ENCODE data around the gene CA4. TPM values are rescaled to one million over a fixed set of nuclear protein-coding genes. Genes with fewer than 3 reads are reported as not detected.

The CA4 gene
- total and polyA plus RNA-seq, 4 donors, result 0.14 to 0.67 (median 0.44) TPM

GRCh38 chr17:60135951-60136666, 13.7 kb upstream of the CA4 start:
- DNase-seq (ENCODE audit: low spot score), result no peak
- 79% methylated on average over 13 of the region's 13 CpGs for WGBS
- Histone ChIP-seq H3K4me1 (ENCODE audit: control insufficient read depth in 4 of 4, insufficient read depth in 4 of 4, low read length in 3 of 4) (peaks cover 7 to 33% (median 16%) of the 10 kb centered on the region in 4 donors), H3K9ac (ENCODE audit: low read depth in 1 of 2, low read length in 2 of 2) (no peak overlapping the region), H3K9me3 (ENCODE audit: control insufficient read depth in 4 of 4, low read length in 3 of 4) (no peaks in the 10 kb centered on the region), H3K4me3 (ENCODE audit: low read depth in 1 of 3, low read length in 3 of 3) (no peak overlapping the region), H3K36me3 (ENCODE audit: control insufficient read depth in 4 of 4, insufficient read depth in 3 of 4, low read depth in 1 of 4, low read length in 3 of 4) (no peaks in the 10 kb centered on the region), H3K27ac (ENCODE audit: low read depth in 1 of 2, low read length in 2 of 2) (no peak overlapping the region), H3K27me3 (ENCODE audit: control insufficient read depth in 4 of 4, insufficient read depth in 4 of 4, low read length in 3 of 4) (peaks cover 3 to 9% (median 6%) of the 10 kb centered on the region in 4 donors)
- TF ChIP-seq NR2F2 (IDR thresholded peaks at IDR 0.05) (no peak), EGR1 (IDR thresholded peaks at IDR 0.05; ENCODE audit: low read depth in 2 of 2) (no peak), FOXA1 (IDR thresholded peaks at IDR 0.05) (no peak), HNF4A (conservative IDR thresholded peaks at IDR 0.05) (no peak), MAX (IDR thresholded peaks at IDR 0.05) (no peak), CTCF (IDR thresholded peaks at IDR 0.05; ENCODE audit: low read depth, low read length, missing input control) (no peak), RXRA (IDR thresholded peaks at IDR 0.05) (no peak), HNF4G (IDR thresholded peaks at IDR 0.05) (no peak), GABPA (IDR thresholded peaks at IDR 0.05 in 1 of 2, conservative IDR thresholded peaks at IDR 0.05 in 1 of 2) (no peak), SP1 (IDR thresholded peaks at IDR 0.05) (no peak), REST (IDR thresholded peaks at IDR 0.05) (no peak), RAD21 (IDR thresholded peaks at IDR 0.05) (no peak)
- TF ChIP-seq, protein P1, sequence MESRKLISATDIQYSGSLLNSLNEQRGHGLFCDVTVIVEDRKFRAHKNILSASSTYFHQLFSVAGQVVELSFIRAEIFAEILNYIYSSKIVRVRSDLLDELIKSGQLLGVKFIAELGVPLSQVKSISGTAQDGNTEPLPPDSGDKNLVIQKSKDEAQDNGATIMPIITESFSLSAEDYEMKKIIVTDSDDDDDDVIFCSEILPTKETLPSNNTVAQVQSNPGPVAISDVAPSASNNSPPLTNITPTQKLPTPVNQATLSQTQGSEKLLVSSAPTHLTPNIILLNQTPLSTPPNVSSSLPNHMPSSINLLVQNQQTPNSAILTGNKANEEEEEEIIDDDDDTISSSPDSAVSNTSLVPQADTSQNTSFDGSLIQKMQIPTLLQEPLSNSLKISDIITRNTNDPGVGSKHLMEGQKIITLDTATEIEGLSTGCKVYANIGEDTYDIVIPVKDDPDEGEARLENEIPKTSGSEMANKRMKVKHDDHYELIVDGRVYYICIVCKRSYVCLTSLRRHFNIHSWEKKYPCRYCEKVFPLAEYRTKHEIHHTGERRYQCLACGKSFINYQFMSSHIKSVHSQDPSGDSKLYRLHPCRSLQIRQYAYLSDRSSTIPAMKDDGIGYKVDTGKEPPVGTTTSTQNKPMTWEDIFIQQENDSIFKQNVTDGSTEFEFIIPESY (IDR thresholded peaks at IDR 0.05), result no peak
- TF ChIP-seq, protein P2, sequence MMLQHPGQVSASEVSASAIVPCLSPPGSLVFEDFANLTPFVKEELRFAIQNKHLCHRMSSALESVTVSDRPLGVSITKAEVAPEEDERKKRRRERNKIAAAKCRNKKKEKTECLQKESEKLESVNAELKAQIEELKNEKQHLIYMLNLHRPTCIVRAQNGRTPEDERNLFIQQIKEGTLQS (IDR thresholded peaks at IDR 0.05), result no peak

GRCh38 chr17:60137731-60138130, 12.0 kb upstream of the CA4 start:
- WGBS, result 33% methylated on average over 1 of the region's 1 CpG
- Histone ChIP-seq H3K9ac (ENCODE audit: low read depth in 1 of 2, low read length in 2 of 2) (no peak overlapping the region), H3K4me1 (ENCODE audit: control insufficient read depth in 4 of 4, insufficient read depth in 4 of 4, low read length in 3 of 4) (peaks cover 7 to 35% (median 19%) of the 10 kb centered on the region in 4 donors), H3K27me3 (ENCODE audit: control insufficient read depth in 4 of 4, insufficient read depth in 4 of 4, low read length in 3 of 4) (peaks cover 3 to 15% (median 6%) of the 10 kb centered on the region in 4 donors), H3K27ac (ENCODE audit: low read depth in 1 of 2, low read length in 2 of 2) (no peak overlapping the region), H3K4me3 (ENCODE audit: low read depth in 1 of 3, low read length in 3 of 3) (no peak overlapping the region), H3K9me3 (ENCODE audit: control insufficient read depth in 4 of 4, low read length in 3 of 4) (no peaks in the 10 kb centered on the region), H3K36me3 (ENCODE audit: control insufficient read depth in 4 of 4, insufficient read depth in 3 of 4, low read depth in 1 of 4, low read length in 3 of 4) (no peaks in the 10 kb centered on the region)
- DNase-seq (ENCODE audit: low spot score), result no peak
- TF ChIP-seq SP1 (IDR thresholded peaks at IDR 0.05) (no peak), HNF4A (conservative IDR thresholded peaks at IDR 0.05) (no peak), RAD21 (IDR thresholded peaks at IDR 0.05) (no peak), REST (IDR thresholded peaks at IDR 0.05) (no peak), MAX (IDR thresholded peaks at IDR 0.05) (no peak), CTCF (IDR thresholded peaks at IDR 0.05; ENCODE audit: low read depth, low read length, missing input control) (no peak), FOXA2 (IDR thresholded peaks at IDR 0.05) (no peak), JUND (IDR thresholded peaks at IDR 0.05) (no peak), GABPA (IDR thresholded peaks at IDR 0.05 in 1 of 2, conservative IDR thresholded peaks at IDR 0.05 in 1 of 2) (no peak), NR2F2 (IDR thresholded peaks at IDR 0.05) (no peak)

Data from liver (tissue), 9 donors.